DMS 273 treated with DMSO at 0.1 percent for 48 hours (cell line): ENCODE measurements around the gene ABR.

Experiments
- DNase-seq: peaks from one replicate; lab custom pipeline; 2025; lab: John Stamatoyannopoulos, UW

Gene ABR

GRCh38 chr17:958712-959451 lies 220.9 kb downstream of the ABR start:
- no peak for DNase-seq

DNA sequence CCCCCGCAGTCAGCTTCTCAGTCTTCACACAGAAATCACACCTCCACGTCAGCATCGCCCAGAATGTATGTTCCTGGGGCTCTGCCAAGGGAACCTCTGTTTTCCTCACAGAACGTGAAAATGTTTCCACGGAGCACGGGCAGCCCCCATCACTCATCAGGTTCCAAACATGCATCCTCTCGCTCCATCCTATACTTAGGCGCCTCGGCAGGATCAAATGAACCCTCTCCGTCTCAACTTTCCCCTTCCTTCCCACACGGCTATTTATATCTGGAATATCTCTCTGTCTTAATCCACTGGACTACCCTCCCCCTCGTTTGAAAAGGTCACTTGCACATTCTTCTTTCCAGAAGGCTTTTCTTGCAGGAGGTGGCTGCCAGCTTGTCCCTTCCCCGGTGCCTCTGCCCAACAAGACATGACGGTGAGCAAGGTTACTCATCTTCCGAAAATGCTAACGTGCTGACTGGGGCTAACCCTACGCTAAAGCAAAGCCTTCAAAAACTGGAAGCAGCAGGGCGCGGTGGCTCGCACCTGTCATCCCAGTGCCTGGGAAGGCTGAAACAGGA lies 221.8 kb downstream of the ABR start:
- no peak for DNase-seq

GRCh38 chr17:956905-957304 lies 222.9 kb downstream of the ABR start:
- DNase-seq = no peak

- no peak for DNase-seq
These were observed 225.2 kb downstream of the ABR start for GRCh38 chr17:954431-955164.

GRCh38 chr17:953767-954166 lies 226.0 kb downstream of the ABR start:
- DNase-seq = no peak
